NT2/D1 (cell line): Measurements from ENCODE around the gene CDK14.

Experiments used
- SUZ12 ChIP-seq: IDR thresholded peaks from 2 replicates; pipeline ENCODE4 v1.6.1; 2011; ENCODE audit not compliant: insufficient read length, insufficient read depth; ENCODE audit errors: extremely low read depth
- YY1 ChIP-seq: IDR thresholded peaks from 2 replicates; pipeline ENCODE4 v1.6.1; 2011; ENCODE audit not compliant: insufficient read length, insufficient read depth

GRCh38 chr7:90886416-90886815, 290.3 kb downstream of the CDK14 start:
- TF ChIP-seq YY1 (no peak), SUZ12 (no peak)
